GM11168 (cell line): ENCODE data around the gene FBXO21.
"Not testable (repeated sequence)": the region's sequence is repeated elsewhere in the genome, so short reads cannot be mapped to it uniquely, and the experiment has no call there.

Source experiments
- in situ Hi-C: fragments of 300-500 bp; cut with MboI; formaldehyde crosslinking; loops from one replicate; pipeline ENCODE4 v1.12.0; 2022; ENCODE audit warnings: low sequenced_read_pairs; ENCODE audit not compliant: unreplicated experiment

Gene FBXO21

GRCh38 chr12:117207675-117208074 is 17.4 kb upstream of the FBXO21 start:
- in situ Hi-C loops, result loop anchor here (25.0 kb wide), 1 partner anchor 630 kb away; no protein-coding TSS in a partner anchor

- in situ Hi-C loops, result loop anchor here (25.0 kb wide), 1 partner anchor 635 kb away; no protein-coding TSS in a partner anchor
Measured at GRCh38 chr12:117202556-117202955, 12.3 kb upstream of the FBXO21 start.

- in situ Hi-C loops, result loop anchor here (25.0 kb wide), 1 partner anchor 635 kb away; no protein-coding TSS in a partner anchor
Measured at GRCh38 chr12:117202033-117202432, 11.8 kb upstream of the FBXO21 start.

- in situ Hi-C loops, result loop anchor here (25.0 kb wide), 1 partner anchor 637 kb away; no protein-coding TSS in a partner anchor
Measured at GRCh38 chr12:117199956-117200744, 9.9 kb upstream of the FBXO21 start.

GRCh38 chr12:117196334-117196733 is 6.1 kb upstream of the FBXO21 start:
- in situ Hi-C loops, result not testable (repeated sequence)

- in situ Hi-C loops, result not testable (repeated sequence)
Measured at GRCh38 chr12:117195027-117195426, 4.8 kb upstream of the FBXO21 start.

GRCh38 chr12:117193903-117194302 is 3.6 kb upstream of the FBXO21 start:
- in situ Hi-C loops, result no loop called here

GRCh38 chr12:117192581-117192980 is 2.3 kb upstream of the FBXO21 start:
- in situ Hi-C loops, result not testable (repeated sequence)

- in situ Hi-C loops, result no loop called here
Measured at GRCh38 chr12:117192057-117192456, 1.8 kb upstream of the FBXO21 start.

GRCh38 chr12:117189725-117190209 is 503 bp downstream of the FBXO21 start:
- in situ Hi-C loops, result no loop called here

GRCh38 chr12:117188961-117189724 is 1.1 kb downstream of the FBXO21 start:
- in situ Hi-C loops, result no loop called here

GRCh38 chr12:117188121-117188665 is 2.1 kb downstream of the FBXO21 start:
- in situ Hi-C loops, result no loop called here

- in situ Hi-C loops, result no loop called here
Measured at GRCh38 chr12:117187421-117187820, 2.8 kb downstream of the FBXO21 start.

GRCh38 chr12:117182866-117183265 is 7.4 kb downstream of the FBXO21 start:
- in situ Hi-C loops, result no loop called here

- in situ Hi-C loops, result not testable (repeated sequence)
Measured at GRCh38 chr12:117181468-117181843, 8.8 kb downstream of the FBXO21 start.

- in situ Hi-C loops, result no loop called here
Measured at GRCh38 chr12:117180758-117181467, 9.4 kb downstream of the FBXO21 start.

GRCh38 chr12:117178745-117179144 is 11.5 kb downstream of the FBXO21 start:
- in situ Hi-C loops, result no loop called here

GRCh38 chr12:117178301-117178700 is 12.0 kb downstream of the FBXO21 start:
- in situ Hi-C loops, result no loop called here

- in situ Hi-C loops, result no loop called here
Measured at GRCh38 chr12:117172168-117172567, 18.1 kb downstream of the FBXO21 start.

GRCh38 chr12:117171499-117172162 is 18.6 kb downstream of the FBXO21 start:
- in situ Hi-C loops, result no loop called here
